Measurements from ENCODE around the gene SEZ6L. TPM values are rescaled to one million over a fixed set of nuclear protein-coding genes. Genes with fewer than 3 reads are reported as not detected.

Gene SEZ6L
- total RNA-seq, 1 donor from 2014 or later = 0.32 TPM

- peaks cover 8% of the 10 kb centered on the region for H3K4me1 ChIP-seq
- peaks cover 88% of the 10 kb centered on the region for H3K27me3 ChIP-seq
- H3K27ac ChIP-seq = no peak overlapping the region
- peak overlapping the region; percentile 34 for H3K4me3 ChIP-seq
- intact Hi-C loops (cut with DNase I) = no loop called here
- DNase-seq = no peak
- H3K9me3 ChIP-seq = no peaks in the 10 kb centered on the region
- H3K36me3 ChIP-seq = no peaks in the 10 kb centered on the region
- ATAC-seq = no peak
- no peak for TF ChIP-seq CTCF (IDR thresholded peaks at IDR 0.05)
Observed at GRCh38 chr22:26168939-26169314, 335 bp upstream of the SEZ6L start.

GRCh38 chr22:26170112-26170492, 840 bp downstream of the SEZ6L start:
- TF ChIP-seq CTCF (IDR thresholded peaks at IDR 0.05) = no peak
- Histone ChIP-seq H3K4me1 (peaks cover 8% of the 10 kb centered on the region), H3K27ac (no peak overlapping the region), H3K36me3 (no peaks in the 10 kb centered on the region), H3K27me3 (peaks cover 93% of the 10 kb centered on the region), H3K4me3 (peak overlapping the region; percentile 34), H3K9me3 (no peaks in the 10 kb centered on the region)
- intact Hi-C loops (cut with DNase I) = no loop called here
- ATAC-seq (no peak), DNase-seq (no peak)

- Histone ChIP-seq H3K4me3 (no peak overlapping the region), H3K27me3 (peaks cover 91% of the 10 kb centered on the region), H3K4me1 (peaks cover 8% of the 10 kb centered on the region), H3K9me3 (no peaks in the 10 kb centered on the region), H3K27ac (no peak overlapping the region), H3K36me3 (no peaks in the 10 kb centered on the region)
- intact Hi-C loops (cut with DNase I) = no loop called here
- no peak for DNase-seq
- no peak for TF ChIP-seq CTCF (IDR thresholded peaks at IDR 0.05)
- no peak for ATAC-seq
Observed at GRCh38 chr22:26170795-26171580, 1.7 kb downstream of the SEZ6L start.

- ATAC-seq = peak; percentile 50
- Histone ChIP-seq H3K27ac (no peak overlapping the region), H3K4me3 (no peak overlapping the region), H3K27me3 (peaks cover 77% of the 10 kb centered on the region), H3K9me3 (no peaks in the 10 kb centered on the region), H3K36me3 (no peaks in the 10 kb centered on the region), H3K4me1 (peaks cover 8% of the 10 kb centered on the region)
- intact Hi-C loops (cut with DNase I) = no loop called here
- no peak for DNase-seq
- TF ChIP-seq CTCF (IDR thresholded peaks at IDR 0.05) = peak; percentile 56
Observed at GRCh38 chr22:26172389-26172990, 3.2 kb downstream of the SEZ6L start.

GRCh38 chr22:26174280-26174679, 5.0 kb downstream of the SEZ6L start:
- peaks cover 60% of the 10 kb centered on the region for H3K27me3 ChIP-seq
- no peaks in the 10 kb centered on the region for H3K36me3 ChIP-seq
- no peak overlapping the region for H3K27ac ChIP-seq
- no peak for DNase-seq
- H3K4me3 ChIP-seq = no peak overlapping the region
- H3K4me1 ChIP-seq = peaks cover 8% of the 10 kb centered on the region
- no peak for ATAC-seq
- no peak for TF ChIP-seq CTCF (IDR thresholded peaks at IDR 0.05)
- no peaks in the 10 kb centered on the region for H3K9me3 ChIP-seq
- intact Hi-C loops (cut with DNase I) = no loop called here

Measured in upper lobe of right lung (tissue), 1 donor.